Activated CD4-positive, alpha-beta T cell treated with anti-CD3 and anti-CD28 coated beads, Interleukin-2, amount 10 ng/mL, durations not matched to agents 7 days and 5 days (primary cell): ENCODE measurements around the gene GDI1. TPM values are rescaled to one million over a fixed set of nuclear protein-coding genes. Genes with fewer than 3 reads are reported as not detected.
A peak's percentile ranks its signal among the peaks of the same experiment; 100 is the strongest.
"Not testable (repeated sequence)": the region's sequence is repeated elsewhere in the genome, so short reads cannot be mapped to it uniquely, and the experiment has no call there.

Experiments
- CTCF ChIA-PET: fragments of 350-600 bp; sonication (Branson Sonifier 250); formaldehyde crosslinking; loops from one replicate; lab custom pipeline; 2021; ENCODE audit warnings: antibody characterized with exemption; lab: Charles Lee
- POLR2A ChIA-PET: fragments of 350-600 bp; sonication (Branson Sonifier 250); formaldehyde crosslinking; loops from one replicate; lab custom pipeline; 2021; ENCODE audit warnings: antibody characterized with exemption; lab: Charles Lee
- DNase-seq: peaks from one replicate; pipeline ENCODE4 v3.0.0-alpha.2; 2020
- H3K27ac Mint-ChIP-seq: one replicate; pipeline ENCODE4 v1.8.0; 2021; ENCODE audit warnings: mild to moderate bottlenecking, moderate library complexity, mixed read lengths
- H3K27me3 Mint-ChIP-seq: one replicate; pipeline ENCODE4 v1.8.0; 2021; ENCODE audit warnings: mixed read lengths
- H3K36me3 Mint-ChIP-seq: one replicate; pipeline ENCODE4 v1.8.0; 2021; ENCODE audit warnings: low read depth, mixed read lengths
- H3K4me1 Mint-ChIP-seq: one replicate; pipeline ENCODE4 v1.8.0; 2021; ENCODE audit warnings: mixed read lengths
- H3K4me3 Mint-ChIP-seq: one replicate; pipeline ENCODE4 v1.8.0; 2021; ENCODE audit warnings: mild to moderate bottlenecking, moderate library complexity, mixed read lengths
- H3K9me3 Mint-ChIP-seq: one replicate; pipeline ENCODE4 v1.8.0; 2021; ENCODE audit warnings: mixed read lengths
- total RNA-seq, 2 experiments: library from RNA; stranded (reverse); gene quantifications; one replicate each; pipeline ENCODE4 v1.2.3, GENCODE V29; 2021

Gene GDI1
- total RNA-seq: 100 to 1,000 TPM; 118 to 123 TPM

GRCh38 chrX:154436983-154437752, at the start of gene GDI1:
TSS of gene GDI1 (plus strand) at chrX:154437154. CDS start at chrX:154437255, 101 bp downstream.
- H3K4me1 Mint-ChIP-seq: peaks cover 27% of the 10 kb centered on the region
- H3K27me3 Mint-ChIP-seq: no peaks in the 10 kb centered on the region
- no peaks in the 10 kb centered on the region for H3K9me3 Mint-ChIP-seq
- peaks cover 24% of the 10 kb centered on the region for H3K36me3 Mint-ChIP-seq
- DNase-seq: peak; percentile 52
- peak within 1 kb of the TSS; percentile 87 for H3K27ac Mint-ChIP-seq
- ChIA-PET CTCF (no interaction called here), POLR2A (no interaction called here)
- H3K4me3 Mint-ChIP-seq: peak within 1 kb of the TSS; percentile 81

- H3K27me3 Mint-ChIP-seq, H3K4me1 Mint-ChIP-seq, H3K4me3 Mint-ChIP-seq, POLR2A ChIA-PET, H3K36me3 Mint-ChIP-seq, H3K27ac Mint-ChIP-seq, CTCF ChIA-PET, H3K9me3 Mint-ChIP-seq, DNase-seq: not testable (repeated sequence)
These were observed 48.9 kb upstream of the GDI1 start for GRCh38 chrX:154388094-154388493.

- DNase-seq, H3K27me3 Mint-ChIP-seq, H3K27ac Mint-ChIP-seq, H3K4me3 Mint-ChIP-seq, CTCF ChIA-PET, POLR2A ChIA-PET, H3K9me3 Mint-ChIP-seq, H3K4me1 Mint-ChIP-seq, H3K36me3 Mint-ChIP-seq: not testable (repeated sequence)
These were observed 48.3 kb upstream of the GDI1 start for GRCh38 chrX:154388649-154389048.

- DNase-seq, H3K27ac Mint-ChIP-seq, CTCF ChIA-PET, H3K4me3 Mint-ChIP-seq, H3K27me3 Mint-ChIP-seq, H3K4me1 Mint-ChIP-seq, H3K9me3 Mint-ChIP-seq, H3K36me3 Mint-ChIP-seq, POLR2A ChIA-PET: not testable (repeated sequence)
These were observed 46.9 kb upstream of the GDI1 start for GRCh38 chrX:154389812-154390747.

- CTCF ChIA-PET: interaction anchor here (0.9 to 2.8 kb wide), 2 partner anchors 19 to 23 kb away, joined by 3 to 10 read pairs; partner anchors contain the start of gene FLNA
- Mint-ChIP-seq H3K4me1 (peaks cover 13% of the 10 kb centered on the region), H3K27ac (peak overlapping the region; percentile 9), H3K4me3 (peak overlapping the region; percentile 96), H3K36me3 (peaks cover 26% of the 10 kb centered on the region)
- DNase-seq, H3K9me3 Mint-ChIP-seq, H3K27me3 Mint-ChIP-seq, POLR2A ChIA-PET: not testable (repeated sequence)
These were observed 40.6 kb upstream of the GDI1 start for GRCh38 chrX:154396363-154396762.

- ChIA-PET POLR2A (interaction anchor here (0.6 to 1.1 kb wide), 2 partner anchors 15 to 422 kb away, joined by 3 to 4 read pairs; no protein-coding TSS in a partner anchor), CTCF (interaction anchor here (0.5 to 2.8 kb wide), 4 partner anchors 16 to 127 kb away, joined by 3 to 10 read pairs (median 4); partner anchors contain the start of gene FLNA)
- H3K9me3 Mint-ChIP-seq: no peaks in the 10 kb centered on the region
- H3K27me3 Mint-ChIP-seq: no peaks in the 10 kb centered on the region
- peak; percentile 58 for DNase-seq
- peaks cover 26% of the 10 kb centered on the region for H3K36me3 Mint-ChIP-seq
- peaks cover 13% of the 10 kb centered on the region for H3K4me1 Mint-ChIP-seq
- peak overlapping the region; percentile 96 for H3K4me3 Mint-ChIP-seq
- peak overlapping the region; percentile 100 for H3K27ac Mint-ChIP-seq
These were observed 39.7 kb upstream of the GDI1 start for GRCh38 chrX:154396973-154397887.

GRCh38 chrX:154397888-154398667, 38.9 kb upstream of the GDI1 start, which contains the start of gene RPL10:
TSS of gene RPL10 (plus strand) at chrX:154398377. CDS start at chrX:154398520, 143 bp downstream.
- H3K4me1 Mint-ChIP-seq: peaks cover 13% of the 10 kb centered on the region
- H3K9me3 Mint-ChIP-seq: no peaks in the 10 kb centered on the region
- H3K27ac Mint-ChIP-seq: peak within 1 kb of the TSS; percentile 100
- H3K36me3 Mint-ChIP-seq: peaks cover 26% of the 10 kb centered on the region
- CTCF ChIA-PET: interaction anchor here (0.5 to 2.8 kb wide), 8 partner anchors 16 to 136 kb away, joined by 3 to 10 read pairs (median 3); partner anchors contain the start of gene FLNA
- H3K4me3 Mint-ChIP-seq: peak within 1 kb of the TSS; percentile 96
- POLR2A ChIA-PET: interaction anchor here (0.6 to 1.2 kb wide), 3 partner anchors 14 to 423 kb away, joined by 3 to 4 read pairs (median 3); partner anchors contain the start of gene SLC10A3
- H3K27me3 Mint-ChIP-seq: no peaks in the 10 kb centered on the region
- DNase-seq: peak; percentile 91

- H3K4me3 Mint-ChIP-seq: peak overlapping the region; percentile 96
- H3K36me3 Mint-ChIP-seq: peaks cover 26% of the 10 kb centered on the region
- no peaks in the 10 kb centered on the region for H3K9me3 Mint-ChIP-seq
- ChIA-PET CTCF (interaction anchor here (0.8 to 2.8 kb wide), 10 partner anchors 11 to 135 kb away, joined by 3 to 12 read pairs (median 3); partner anchors contain the start of gene FLNA), POLR2A (interaction anchor here (1.1 to 1.2 kb wide), 3 partner anchors 12 to 91 kb away, joined by 3 to 4 read pairs (median 4); partner anchors contain the start of genes SLC10A3 and TAFAZZIN)
- peak overlapping the region; percentile 100 for H3K27ac Mint-ChIP-seq
- peaks cover 13% of the 10 kb centered on the region for H3K4me1 Mint-ChIP-seq
- H3K27me3 Mint-ChIP-seq: no peaks in the 10 kb centered on the region
- peak; percentile 89 for DNase-seq
These were observed 38.1 kb upstream of the GDI1 start for GRCh38 chrX:154398668-154399526.

- Mint-ChIP-seq H3K4me3 (peak overlapping the region; percentile 96), H3K27ac (peak overlapping the region; percentile 100), H3K4me1 (peaks cover 13% of the 10 kb centered on the region), H3K36me3 (peaks cover 26% of the 10 kb centered on the region), H3K9me3 (no peaks in the 10 kb centered on the region), H3K27me3 (no peaks in the 10 kb centered on the region)
- CTCF ChIA-PET: interaction anchor here (1.3 to 2.1 kb wide), 4 partner anchors 10 to 72 kb away, joined by 3 to 12 read pairs (median 3); no protein-coding TSS in a partner anchor
- DNase-seq: peak; percentile 40
- POLR2A ChIA-PET: interaction anchor here (0.6 to 1.2 kb wide), 2 partner anchors 11 to 21 kb away, joined by 3 to 4 read pairs; partner anchors contain the start of gene TAFAZZIN
These were observed 37.2 kb upstream of the GDI1 start for GRCh38 chrX:154399527-154400368.
